ENCODE data around the gene PLCB1.
"Not testable (repeated sequence)": the region's sequence is repeated elsewhere in the genome, so short reads cannot be mapped to it uniquely, and the experiment has no call there.

The PLCB1 gene

GRCh38 chr20:8376940-8377339 lies 244.9 kb downstream of the PLCB1 start:
- H3K9me3 Mint-ChIP-seq = no peaks in the 10 kb centered on the region
- H3K27me3 Mint-ChIP-seq = no peaks in the 10 kb centered on the region
- no peak overlapping the region for H3K27ac Mint-ChIP-seq
- H3K36me3 Mint-ChIP-seq = no peaks in the 10 kb centered on the region
- H3K4me3 Mint-ChIP-seq = no peak overlapping the region
- H3K4me1 Mint-ChIP-seq = no peaks in the 10 kb centered on the region

GRCh38 chr20:8379125-8379524 lies 247.1 kb downstream of the PLCB1 start:
- not testable (repeated sequence) for H3K4me3 Mint-ChIP-seq, H3K27ac Mint-ChIP-seq, H3K4me1 Mint-ChIP-seq

GRCh38 chr20:8385247-8385646 lies 253.2 kb downstream of the PLCB1 start:
- Mint-ChIP-seq H3K9me3 (no peaks in the 10 kb centered on the region), H3K36me3 (no peaks in the 10 kb centered on the region), H3K4me1 (no peaks in the 10 kb centered on the region), H3K27ac (no peak overlapping the region), H3K27me3 (peaks cover 4% of the 10 kb centered on the region), H3K4me3 (no peak overlapping the region)

More at GRCh38 chr20:8379125-8379524, 247.1 kb downstream of the PLCB1 start:
- not testable (repeated sequence) for H3K9me3 Mint-ChIP-seq, H3K27me3 Mint-ChIP-seq, H3K36me3 Mint-ChIP-seq

GRCh38 chr20:8386991-8387390 lies 254.9 kb downstream of the PLCB1 start:
- Mint-ChIP-seq H3K27me3 (peaks cover 4% of the 10 kb centered on the region), H3K27ac (no peak overlapping the region), H3K4me1 (no peaks in the 10 kb centered on the region), H3K36me3 (no peaks in the 10 kb centered on the region), H3K9me3 (no peaks in the 10 kb centered on the region), H3K4me3 (no peak overlapping the region)

- Mint-ChIP-seq H3K4me3 (no peak overlapping the region), H3K36me3 (no peaks in the 10 kb centered on the region), H3K4me1 (no peaks in the 10 kb centered on the region), H3K27me3 (peaks cover 4% of the 10 kb centered on the region), H3K27ac (no peak overlapping the region), H3K9me3 (no peaks in the 10 kb centered on the region)
These were observed 256.1 kb downstream of the PLCB1 start for GRCh38 chr20:8388141-8388540.

GRCh38 chr20:8388707-8389106 lies 256.6 kb downstream of the PLCB1 start:
- H3K4me3 Mint-ChIP-seq = no peak overlapping the region
- no peaks in the 10 kb centered on the region for H3K36me3 Mint-ChIP-seq
- no peaks in the 10 kb centered on the region for H3K9me3 Mint-ChIP-seq
- H3K27ac Mint-ChIP-seq = no peak overlapping the region
- H3K4me1 Mint-ChIP-seq = no peaks in the 10 kb centered on the region
- peaks cover 4% of the 10 kb centered on the region for H3K27me3 Mint-ChIP-seq

- no peaks in the 10 kb centered on the region for H3K36me3 Mint-ChIP-seq
- no peaks in the 10 kb centered on the region for H3K4me1 Mint-ChIP-seq
- H3K9me3 Mint-ChIP-seq = no peaks in the 10 kb centered on the region
- H3K27me3 Mint-ChIP-seq = peaks cover 3% of the 10 kb centered on the region
- no peak overlapping the region for H3K27ac Mint-ChIP-seq
- H3K4me3 Mint-ChIP-seq = no peak overlapping the region
These were observed 257.4 kb downstream of the PLCB1 start for GRCh38 chr20:8389381-8390036.

GRCh38 chr20:8390037-8390433 lies 258.0 kb downstream of the PLCB1 start:
- H3K27ac Mint-ChIP-seq = no peak overlapping the region
- no peak overlapping the region for H3K4me3 Mint-ChIP-seq
- no peaks in the 10 kb centered on the region for H3K9me3 Mint-ChIP-seq

GRCh38 chr20:8390500-8390899 lies 258.4 kb downstream of the PLCB1 start:
- no peaks in the 10 kb centered on the region for H3K36me3 Mint-ChIP-seq

More at GRCh38 chr20:8390037-8390433, 258.0 kb downstream of the PLCB1 start:
- peaks cover 1% of the 10 kb centered on the region for H3K27me3 Mint-ChIP-seq
- no peaks in the 10 kb centered on the region for H3K4me1 Mint-ChIP-seq
- H3K36me3 Mint-ChIP-seq = no peaks in the 10 kb centered on the region

GRCh38 chr20:8393381-8393780 lies 261.3 kb downstream of the PLCB1 start:
- Mint-ChIP-seq H3K27ac (no peak overlapping the region), H3K27me3 (peaks cover 2% of the 10 kb centered on the region), H3K36me3 (no peaks in the 10 kb centered on the region), H3K4me3 (no peak overlapping the region), H3K9me3 (no peaks in the 10 kb centered on the region), H3K4me1 (no peaks in the 10 kb centered on the region)

More at GRCh38 chr20:8390500-8390899, 258.4 kb downstream of the PLCB1 start:
- no peak overlapping the region for H3K4me3 Mint-ChIP-seq
- no peaks in the 10 kb centered on the region for H3K9me3 Mint-ChIP-seq
- no peaks in the 10 kb centered on the region for H3K4me1 Mint-ChIP-seq
- H3K27ac Mint-ChIP-seq = no peak overlapping the region
- peaks cover 1% of the 10 kb centered on the region for H3K27me3 Mint-ChIP-seq

GRCh38 chr20:8394308-8394945 lies 262.4 kb downstream of the PLCB1 start:
- Mint-ChIP-seq H3K4me1 (no peaks in the 10 kb centered on the region), H3K27ac (no peak overlapping the region), H3K9me3 (no peaks in the 10 kb centered on the region), H3K36me3 (no peaks in the 10 kb centered on the region), H3K4me3 (no peak overlapping the region), H3K27me3 (peaks cover 2% of the 10 kb centered on the region)

- Mint-ChIP-seq H3K27ac (no peak overlapping the region), H3K9me3 (no peaks in the 10 kb centered on the region), H3K4me3 (no peak overlapping the region), H3K4me1 (no peaks in the 10 kb centered on the region), H3K36me3 (no peaks in the 10 kb centered on the region), H3K27me3 (peaks cover 2% of the 10 kb centered on the region)
These were observed 263.9 kb downstream of the PLCB1 start for GRCh38 chr20:8395956-8396355.

GRCh38 chr20:8398263-8399051 lies 266.4 kb downstream of the PLCB1 start:
- Mint-ChIP-seq H3K4me3 (no peak overlapping the region), H3K4me1 (no peaks in the 10 kb centered on the region), H3K9me3 (no peaks in the 10 kb centered on the region), H3K27ac (peak overlapping the region; percentile 8), H3K36me3 (no peaks in the 10 kb centered on the region), H3K27me3 (peaks cover 2% of the 10 kb centered on the region)

GRCh38 chr20:8399947-8400346 lies 267.9 kb downstream of the PLCB1 start:
- Mint-ChIP-seq H3K36me3 (no peaks in the 10 kb centered on the region), H3K4me1 (no peaks in the 10 kb centered on the region), H3K27ac (no peak overlapping the region), H3K27me3 (peaks cover 2% of the 10 kb centered on the region), H3K9me3 (no peaks in the 10 kb centered on the region), H3K4me3 (no peak overlapping the region)

GRCh38 chr20:8400486-8400885 lies 268.4 kb downstream of the PLCB1 start:
- Mint-ChIP-seq H3K4me1 (no peaks in the 10 kb centered on the region), H3K9me3 (no peaks in the 10 kb centered on the region), H3K36me3 (no peaks in the 10 kb centered on the region), H3K27ac (no peak overlapping the region), H3K27me3 (peaks cover 2% of the 10 kb centered on the region), H3K4me3 (no peak overlapping the region)

GRCh38 chr20:8401556-8401955 lies 269.5 kb downstream of the PLCB1 start:
- Mint-ChIP-seq H3K9me3 (no peaks in the 10 kb centered on the region), H3K4me3 (no peak overlapping the region), H3K4me1 (no peaks in the 10 kb centered on the region), H3K27ac (no peak overlapping the region), H3K36me3 (no peaks in the 10 kb centered on the region), H3K27me3 (peaks cover 2% of the 10 kb centered on the region)
